Activated CD8-positive, alpha-beta T cell treated with anti-CD3 and anti-CD28 coated beads for 36 hours (primary cell): ENCODE results near the gene ZNF444. TPM values are rescaled to one million over a fixed set of nuclear protein-coding genes. Genes with fewer than 3 reads are reported as not detected.
A peak's percentile ranks its signal among the peaks of the same experiment; 100 is the strongest.

Experiments used
- ATAC-seq: fragments of 200-7000 bp; cut with Tn5 transposase; one replicate; pipeline ENCODE4 v1.10.0; 2021; ENCODE audit warnings: mild to moderate bottlenecking, moderate library complexity
- CTCF ChIA-PET: fragments of 350-600 bp; sonication (Branson Sonifier 250); formaldehyde crosslinking; loops from one replicate; lab custom pipeline; 2021; ENCODE audit warnings: antibody characterized with exemption; lab: Charles Lee
- POLR2A ChIA-PET: fragments of 350-600 bp; sonication (Branson Sonifier 250); formaldehyde crosslinking; loops from one replicate; lab custom pipeline; 2021; ENCODE audit warnings: antibody characterized with exemption; lab: Charles Lee
- DNase-seq: peaks from one replicate; pipeline ENCODE4 v3.0.0-alpha.2; 2020
- H3K27ac Mint-ChIP-seq: one replicate; pipeline ENCODE4 v1.8.0; 2021; ENCODE audit warnings: mild to moderate bottlenecking, mixed read lengths
- H3K27me3 Mint-ChIP-seq: one replicate; pipeline ENCODE4 v1.8.0; 2021; ENCODE audit warnings: mixed read lengths
- H3K36me3 Mint-ChIP-seq: one replicate; pipeline ENCODE4 v1.8.0; 2021; ENCODE audit warnings: low read depth, mixed read lengths
- H3K4me1 Mint-ChIP-seq: one replicate; pipeline ENCODE4 v1.8.0; 2021; ENCODE audit warnings: low read depth, mixed read lengths
- H3K4me3 Mint-ChIP-seq: one replicate; pipeline ENCODE4 v1.8.0; 2021; ENCODE audit warnings: mild to moderate bottlenecking, moderate library complexity, mixed read lengths
- H3K9me3 Mint-ChIP-seq: one replicate; pipeline ENCODE4 v1.8.0; 2021; ENCODE audit warnings: mixed read lengths
- intact Hi-C: fragments of 100-400 bp; cut with micrococcal nuclease; formaldehyde crosslinking; loops from one replicate; pipeline ENCODE4 v1.10.0; 2022
- total RNA-seq, 2 experiments: library from RNA; stranded (reverse); gene quantifications; one replicate each; pipeline ENCODE4 v1.2.3, GENCODE V29; 2021
- TF ChIP-seq, protein P1 (sequence below): fragments of 200-600 bp; IDR thresholded peaks from one replicate; pipeline ENCODE4 v1.8.0; 2022; ENCODE audit warnings: antibody characterized with exemption, mild to moderate bottlenecking

The ZNF444 gene
- total RNA-seq, 2 experiments from 2014 or later, result 25.3 to 35.2 TPM

DNA sequence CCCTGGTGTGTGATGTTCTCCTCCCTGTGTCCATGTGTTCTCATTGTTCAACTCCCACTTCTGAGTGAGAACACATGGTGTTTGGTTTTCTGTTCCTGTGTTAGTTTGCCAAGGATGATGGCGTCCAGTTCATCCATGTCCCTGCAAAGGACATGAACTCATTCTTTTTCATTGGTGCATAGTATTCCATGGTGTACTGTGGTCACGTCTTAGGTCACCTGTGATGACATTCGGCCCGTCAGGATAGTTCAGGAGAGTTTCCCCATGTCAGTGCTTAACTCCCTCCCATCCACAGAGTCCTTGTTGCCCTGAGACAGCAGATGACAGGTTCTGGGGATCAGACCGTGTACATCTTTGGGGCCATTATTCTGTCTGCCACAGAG is 8.6 kb downstream of the ZNF444 start:
- H3K27ac Mint-ChIP-seq, result no peak overlapping the region
- intact Hi-C loops, result loop anchor here (10.0 kb wide), 1 partner anchor 45 kb away; no protein-coding TSS in a partner anchor
- ChIA-PET CTCF (no interaction called here), POLR2A (no interaction called here)
- peaks cover 2% of the 10 kb centered on the region for H3K9me3 Mint-ChIP-seq
- no peaks in the 10 kb centered on the region for H3K27me3 Mint-ChIP-seq
- DNase-seq (no peak), ATAC-seq (no peak)
- H3K4me1 Mint-ChIP-seq, result peaks cover 21% of the 10 kb centered on the region
- no peak overlapping the region for H3K4me3 Mint-ChIP-seq
- peaks cover 15% of the 10 kb centered on the region for H3K36me3 Mint-ChIP-seq
- TF ChIP-seq, protein P1, sequence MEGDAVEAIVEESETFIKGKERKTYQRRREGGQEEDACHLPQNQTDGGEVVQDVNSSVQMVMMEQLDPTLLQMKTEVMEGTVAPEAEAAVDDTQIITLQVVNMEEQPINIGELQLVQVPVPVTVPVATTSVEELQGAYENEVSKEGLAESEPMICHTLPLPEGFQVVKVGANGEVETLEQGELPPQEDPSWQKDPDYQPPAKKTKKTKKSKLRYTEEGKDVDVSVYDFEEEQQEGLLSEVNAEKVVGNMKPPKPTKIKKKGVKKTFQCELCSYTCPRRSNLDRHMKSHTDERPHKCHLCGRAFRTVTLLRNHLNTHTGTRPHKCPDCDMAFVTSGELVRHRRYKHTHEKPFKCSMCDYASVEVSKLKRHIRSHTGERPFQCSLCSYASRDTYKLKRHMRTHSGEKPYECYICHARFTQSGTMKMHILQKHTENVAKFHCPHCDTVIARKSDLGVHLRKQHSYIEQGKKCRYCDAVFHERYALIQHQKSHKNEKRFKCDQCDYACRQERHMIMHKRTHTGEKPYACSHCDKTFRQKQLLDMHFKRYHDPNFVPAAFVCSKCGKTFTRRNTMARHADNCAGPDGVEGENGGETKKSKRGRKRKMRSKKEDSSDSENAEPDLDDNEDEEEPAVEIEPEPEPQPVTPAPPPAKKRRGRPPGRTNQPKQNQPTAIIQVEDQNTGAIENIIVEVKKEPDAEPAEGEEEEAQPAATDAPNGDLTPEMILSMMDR, result no peak

DNA sequence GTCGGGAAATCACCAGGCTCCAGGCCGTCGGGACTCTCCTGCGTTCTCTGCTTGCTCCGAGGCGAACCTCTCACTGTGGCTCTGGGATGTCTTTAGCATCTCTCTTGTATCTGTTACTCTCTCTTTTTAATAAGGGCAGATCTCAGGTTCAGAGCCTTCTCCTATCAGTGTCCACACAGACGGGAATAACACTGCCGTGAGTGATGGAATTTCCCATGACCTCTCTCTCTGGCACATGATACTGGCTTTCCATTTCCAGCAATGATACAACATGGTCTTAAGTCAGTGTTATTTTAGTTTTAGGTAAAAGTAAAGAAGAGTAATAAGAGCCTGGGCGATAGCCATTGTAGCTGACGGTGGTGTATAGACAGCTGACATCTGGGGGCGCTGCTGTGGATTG is 9.3 kb downstream of the ZNF444 start:
- no peak overlapping the region for H3K4me3 Mint-ChIP-seq
- peaks cover 2% of the 10 kb centered on the region for H3K9me3 Mint-ChIP-seq
- TF ChIP-seq, protein P1, result no peak
- no peak overlapping the region for H3K27ac Mint-ChIP-seq
- intact Hi-C loops, result loop anchor here (10.0 kb wide), 1 partner anchor 46 kb away; no protein-coding TSS in a partner anchor
- ChIA-PET POLR2A (no interaction called here), CTCF (no interaction called here)
- H3K4me1 Mint-ChIP-seq, result peaks cover 21% of the 10 kb centered on the region
- ATAC-seq, result no peak
- H3K27me3 Mint-ChIP-seq, result no peaks in the 10 kb centered on the region
- H3K36me3 Mint-ChIP-seq, result peaks cover 15% of the 10 kb centered on the region
- DNase-seq, result no peak

DNA sequence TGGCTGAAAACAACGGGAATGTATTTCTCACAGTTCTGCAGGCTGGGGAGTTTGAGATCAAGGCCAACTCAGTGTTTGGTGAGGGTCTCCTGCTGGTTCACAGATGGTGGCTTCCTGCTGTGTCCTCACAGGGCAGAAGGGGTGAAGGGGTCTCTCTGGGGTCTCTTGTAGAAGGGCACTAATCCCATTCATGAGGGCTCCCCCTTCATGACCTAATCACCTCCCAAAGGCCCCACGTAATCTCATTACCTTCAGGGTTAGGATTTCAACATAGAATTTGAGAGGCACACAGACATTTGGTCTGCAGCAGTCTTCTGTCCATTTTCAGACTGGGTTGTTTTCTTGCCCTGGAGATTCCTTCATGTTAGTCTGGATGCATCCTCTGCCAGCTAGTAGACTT is 11.6 kb downstream of the ZNF444 start:
- H3K4me3 Mint-ChIP-seq, result no peak overlapping the region
- H3K9me3 Mint-ChIP-seq, result peaks cover 2% of the 10 kb centered on the region
- peaks cover 15% of the 10 kb centered on the region for H3K36me3 Mint-ChIP-seq
- no peak for DNase-seq
- peaks cover 21% of the 10 kb centered on the region for H3K4me1 Mint-ChIP-seq
- H3K27me3 Mint-ChIP-seq, result no peaks in the 10 kb centered on the region
- ChIA-PET CTCF (no interaction called here), POLR2A (no interaction called here)
- no peak for ATAC-seq
- TF ChIP-seq, protein P1, result no peak
- intact Hi-C loops, result loop anchor here (10.0 kb wide), 1 partner anchor 48 kb away; no protein-coding TSS in a partner anchor
- H3K27ac Mint-ChIP-seq, result no peak overlapping the region

DNA sequence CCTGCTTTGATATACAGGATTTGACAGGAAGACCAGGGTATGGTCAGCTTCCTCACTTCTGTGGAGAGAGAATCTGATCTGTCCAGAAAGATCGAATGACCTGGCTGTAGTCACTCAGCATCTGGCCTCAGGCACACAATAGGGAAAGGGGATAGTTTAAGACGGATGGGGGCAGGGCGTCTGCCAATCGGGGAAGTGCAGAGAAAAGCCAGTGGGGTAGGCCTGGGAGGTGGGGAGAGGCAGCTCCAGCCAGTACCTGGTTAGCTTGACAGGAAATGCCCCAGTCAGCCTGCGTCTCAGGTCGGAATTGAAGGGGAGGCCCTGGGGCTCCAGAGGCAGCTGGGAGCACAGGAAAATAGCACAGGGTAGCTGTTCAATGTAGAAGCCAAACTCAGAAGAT is 12.4 kb downstream of the ZNF444 start:
- no peak for ATAC-seq
- peaks cover 2% of the 10 kb centered on the region for H3K9me3 Mint-ChIP-seq
- H3K4me1 Mint-ChIP-seq, result peaks cover 21% of the 10 kb centered on the region
- intact Hi-C loops, result loop anchor here (10.0 kb wide), 1 partner anchor 49 kb away; no protein-coding TSS in a partner anchor
- peaks cover 9% of the 10 kb centered on the region for H3K36me3 Mint-ChIP-seq
- TF ChIP-seq, protein P1, result no peak
- no peaks in the 10 kb centered on the region for H3K27me3 Mint-ChIP-seq
- no peak overlapping the region for H3K4me3 Mint-ChIP-seq
- ChIA-PET CTCF (no interaction called here), POLR2A (no interaction called here)
- H3K27ac Mint-ChIP-seq, result peak overlapping the region; percentile 71
- no peak for DNase-seq

DNA sequence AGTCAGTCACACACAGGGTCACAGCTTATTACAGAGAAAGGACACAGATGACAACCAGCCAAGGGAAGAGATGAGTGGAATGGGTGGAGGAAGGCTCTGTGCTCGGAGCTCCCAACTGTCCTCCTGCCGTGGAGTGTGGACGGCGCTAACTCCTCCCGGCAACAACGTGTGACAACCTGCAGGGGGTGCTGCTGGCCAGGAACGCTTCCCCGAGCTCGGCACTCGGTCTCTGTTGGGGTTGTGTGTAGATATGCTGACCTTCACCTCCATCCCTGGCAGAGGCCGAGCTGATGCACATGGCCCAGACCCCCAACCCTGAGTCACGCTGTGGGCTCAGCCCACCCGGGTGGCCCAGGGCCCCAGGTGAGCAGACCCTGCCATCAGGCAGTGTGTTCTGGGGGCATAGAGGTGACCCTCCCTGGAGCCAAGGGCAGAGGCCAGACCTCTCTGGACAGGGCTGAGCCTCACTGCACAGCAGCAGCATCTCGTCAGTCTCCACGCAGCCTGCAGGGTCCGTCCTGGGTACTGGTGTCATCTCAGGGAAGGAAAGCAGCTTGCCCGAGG is 14.1 kb downstream of the ZNF444 start:
- peak; percentile 10 for DNase-seq

More for the DNA sequence above, 14.1 kb downstream of the ZNF444 start:
- Mint-ChIP-seq H3K4me1 (peaks cover 18% of the 10 kb centered on the region), H3K27me3 (no peaks in the 10 kb centered on the region), H3K27ac (no peak overlapping the region), H3K36me3 (peaks cover 12% of the 10 kb centered on the region), H3K9me3 (no peaks in the 10 kb centered on the region), H3K4me3 (no peak overlapping the region)
- TF ChIP-seq, protein P1, result peak; percentile 30
- POLR2A ChIA-PET, result no interaction called here
- no peak for ATAC-seq
- intact Hi-C loops, result loop anchor here (10.0 kb wide), 1 partner anchor 50 kb away; no protein-coding TSS in a partner anchor
- CTCF ChIA-PET, result interaction anchor here (0.8 to 1.5 kb wide), 5 partner anchors 16 to 116 kb away, joined by 3 to 6 read pairs (median 4); no protein-coding TSS in a partner anchor
